ENCODE results near the gene CEP290.

CEP290 gene, protein sequence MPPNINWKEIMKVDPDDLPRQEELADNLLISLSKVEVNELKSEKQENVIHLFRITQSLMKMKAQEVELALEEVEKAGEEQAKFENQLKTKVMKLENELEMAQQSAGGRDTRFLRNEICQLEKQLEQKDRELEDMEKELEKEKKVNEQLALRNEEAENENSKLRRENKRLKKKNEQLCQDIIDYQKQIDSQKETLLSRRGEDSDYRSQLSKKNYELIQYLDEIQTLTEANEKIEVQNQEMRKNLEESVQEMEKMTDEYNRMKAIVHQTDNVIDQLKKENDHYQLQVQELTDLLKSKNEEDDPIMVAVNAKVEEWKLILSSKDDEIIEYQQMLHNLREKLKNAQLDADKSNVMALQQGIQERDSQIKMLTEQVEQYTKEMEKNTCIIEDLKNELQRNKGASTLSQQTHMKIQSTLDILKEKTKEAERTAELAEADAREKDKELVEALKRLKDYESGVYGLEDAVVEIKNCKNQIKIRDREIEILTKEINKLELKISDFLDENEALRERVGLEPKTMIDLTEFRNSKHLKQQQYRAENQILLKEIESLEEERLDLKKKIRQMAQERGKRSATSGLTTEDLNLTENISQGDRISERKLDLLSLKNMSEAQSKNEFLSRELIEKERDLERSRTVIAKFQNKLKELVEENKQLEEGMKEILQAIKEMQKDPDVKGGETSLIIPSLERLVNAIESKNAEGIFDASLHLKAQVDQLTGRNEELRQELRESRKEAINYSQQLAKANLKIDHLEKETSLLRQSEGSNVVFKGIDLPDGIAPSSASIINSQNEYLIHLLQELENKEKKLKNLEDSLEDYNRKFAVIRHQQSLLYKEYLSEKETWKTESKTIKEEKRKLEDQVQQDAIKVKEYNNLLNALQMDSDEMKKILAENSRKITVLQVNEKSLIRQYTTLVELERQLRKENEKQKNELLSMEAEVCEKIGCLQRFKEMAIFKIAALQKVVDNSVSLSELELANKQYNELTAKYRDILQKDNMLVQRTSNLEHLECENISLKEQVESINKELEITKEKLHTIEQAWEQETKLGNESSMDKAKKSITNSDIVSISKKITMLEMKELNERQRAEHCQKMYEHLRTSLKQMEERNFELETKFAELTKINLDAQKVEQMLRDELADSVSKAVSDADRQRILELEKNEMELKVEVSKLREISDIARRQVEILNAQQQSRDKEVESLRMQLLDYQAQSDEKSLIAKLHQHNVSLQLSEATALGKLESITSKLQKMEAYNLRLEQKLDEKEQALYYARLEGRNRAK (N-terminal part only)

DNA sequence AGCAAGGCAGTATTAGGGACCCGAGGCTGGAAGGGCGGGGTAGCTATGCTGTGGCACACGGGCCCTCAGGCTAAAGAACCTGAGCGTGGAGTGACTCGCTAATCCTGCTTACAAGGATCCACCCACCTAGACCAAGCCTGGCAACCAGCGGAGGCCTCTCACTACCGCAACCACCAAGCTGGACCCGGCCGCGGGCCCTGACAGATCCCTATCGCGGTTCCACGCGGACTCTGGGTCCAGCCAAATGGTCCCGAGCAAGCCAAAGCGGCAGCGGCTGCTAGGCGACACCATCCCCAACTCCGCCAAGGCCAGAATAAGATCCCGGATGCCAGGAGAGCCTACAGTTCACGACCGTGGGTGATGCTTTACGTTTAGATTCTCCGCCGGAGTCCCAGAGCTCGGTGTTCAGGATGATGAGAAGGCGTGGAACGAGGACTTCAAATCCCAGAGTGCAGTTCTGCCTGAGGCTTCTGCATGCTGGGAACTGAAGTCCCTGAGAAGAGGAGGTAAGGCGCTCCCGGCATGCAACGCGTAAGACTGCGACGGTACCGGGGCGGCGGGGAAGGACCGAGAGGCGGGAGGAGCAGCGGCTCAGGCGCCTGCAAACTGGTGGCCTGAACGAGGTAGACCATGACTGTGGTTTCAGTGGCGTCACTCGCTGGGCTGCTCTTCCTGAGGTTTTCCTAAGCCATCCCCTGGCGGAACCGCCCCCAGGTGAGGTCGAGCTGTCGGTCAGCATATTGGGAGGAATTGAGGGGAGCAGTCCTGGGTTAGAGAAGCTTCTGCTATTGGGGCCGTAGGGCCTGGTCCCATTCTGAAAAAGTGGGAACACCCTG is at the start of gene CEP290, which contains the start of gene TMTC3:
Gene CEP290, minus strand, starts transcription at position 315 of the 836 bp plus-strand sequence. CDS start 781 bp downstream, outside the sequence.
Gene TMTC3, plus strand, starts transcription at position 534 of the 836 bp plus-strand sequence. CDS start 6,009 bp downstream, outside the sequence.
- peak within 1 kb of the TSS; percentile 85 for H3K4me3 ChIP-seq (ENCODE audit: low read length)
- no peak for TF ChIP-seq ZNF274 (IDR thresholded peaks at IDR 0.05; ENCODE audit: low read depth, low read length)

DNA sequence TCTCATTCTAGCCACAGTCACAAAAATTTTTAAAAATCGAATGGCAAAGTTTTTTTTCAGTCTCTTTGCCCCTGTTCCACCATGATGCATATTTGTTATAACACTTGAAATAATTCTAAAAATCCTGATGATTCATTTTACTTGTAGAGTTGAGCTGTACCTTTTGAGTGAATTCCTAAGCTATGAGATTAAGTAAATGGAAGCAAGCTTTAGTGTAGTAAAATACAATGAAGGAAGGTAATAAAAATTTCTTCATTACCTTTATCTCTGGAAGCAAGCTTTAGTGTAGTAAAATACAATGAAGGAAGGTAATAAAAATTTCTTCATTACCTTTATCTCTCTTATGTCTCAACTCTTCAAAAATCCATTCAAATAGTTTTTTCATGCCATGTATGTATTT is 46.3 kb upstream of the CEP290 start:
- no peak for TF ChIP-seq ZNF274 (IDR thresholded peaks at IDR 0.05; ENCODE audit: low read depth, low read length)
- H3K4me3 ChIP-seq (ENCODE audit: low read length) = no peak overlapping the region

DNA sequence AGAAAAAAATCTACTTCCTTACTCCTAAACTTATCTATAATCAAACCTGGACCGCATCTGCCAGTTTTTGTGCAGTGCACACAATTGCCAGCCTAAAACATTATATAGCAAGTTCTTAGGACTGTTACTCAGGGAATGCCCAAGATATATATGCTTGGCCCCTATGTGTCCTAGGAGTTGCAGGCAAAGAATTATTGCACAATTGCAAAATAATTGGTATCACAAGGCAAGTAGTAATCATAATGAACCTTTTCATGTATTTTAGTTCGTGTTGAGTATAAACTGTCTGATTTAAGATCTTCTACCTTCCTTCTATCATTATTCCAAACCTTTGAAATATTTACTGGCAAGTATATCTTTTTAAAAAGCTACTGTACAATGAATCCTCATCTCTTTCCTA is 45.7 kb upstream of the CEP290 start:
- no peak overlapping the region for H3K4me3 ChIP-seq (ENCODE audit: low read length)
- TF ChIP-seq ZNF274 (IDR thresholded peaks at IDR 0.05; ENCODE audit: low read depth, low read length) = no peak

DNA sequence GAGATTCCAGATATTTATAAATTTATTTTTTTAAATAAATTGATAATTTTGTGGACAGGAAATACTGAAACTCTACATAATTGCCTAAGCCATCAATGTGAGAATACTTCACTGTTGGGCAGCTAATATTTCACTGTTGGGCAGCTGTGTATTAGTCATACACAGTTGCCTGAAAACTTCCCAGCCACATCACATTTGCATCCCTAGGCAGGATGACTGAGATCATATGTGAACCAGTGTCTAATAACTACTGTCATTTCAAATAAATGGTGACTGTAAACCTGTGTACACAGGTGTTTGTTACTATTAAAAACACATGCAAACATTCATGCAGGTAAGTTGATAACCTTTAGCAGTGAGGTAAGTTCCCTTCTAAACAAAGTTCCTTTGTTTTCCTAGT is 44.1 kb upstream of the CEP290 start:
- H3K4me3 ChIP-seq (ENCODE audit: low read length) = no peak overlapping the region
- no peak for TF ChIP-seq ZNF274 (IDR thresholded peaks at IDR 0.05; ENCODE audit: low read depth, low read length)

DNA sequence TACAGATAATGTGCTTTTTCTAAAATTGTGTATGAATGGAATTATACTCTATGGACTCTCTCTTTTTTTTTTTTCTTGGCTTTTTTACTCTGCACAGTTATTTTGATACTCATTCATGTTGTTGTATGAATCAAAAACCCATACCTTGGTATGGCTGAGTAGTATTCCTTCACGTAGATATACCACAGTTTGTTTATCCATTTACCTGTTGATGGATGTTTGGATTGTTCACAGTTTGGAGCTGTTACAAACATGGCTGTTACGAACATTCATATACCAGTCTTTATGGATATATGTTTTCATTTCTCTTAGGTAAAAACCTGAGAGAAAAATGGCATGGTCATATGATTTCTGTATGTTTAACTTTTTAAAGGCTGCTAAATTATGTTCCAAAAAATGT is 43.4 kb upstream of the CEP290 start:
- H3K4me3 ChIP-seq (ENCODE audit: low read length) = no peak overlapping the region

DNA sequence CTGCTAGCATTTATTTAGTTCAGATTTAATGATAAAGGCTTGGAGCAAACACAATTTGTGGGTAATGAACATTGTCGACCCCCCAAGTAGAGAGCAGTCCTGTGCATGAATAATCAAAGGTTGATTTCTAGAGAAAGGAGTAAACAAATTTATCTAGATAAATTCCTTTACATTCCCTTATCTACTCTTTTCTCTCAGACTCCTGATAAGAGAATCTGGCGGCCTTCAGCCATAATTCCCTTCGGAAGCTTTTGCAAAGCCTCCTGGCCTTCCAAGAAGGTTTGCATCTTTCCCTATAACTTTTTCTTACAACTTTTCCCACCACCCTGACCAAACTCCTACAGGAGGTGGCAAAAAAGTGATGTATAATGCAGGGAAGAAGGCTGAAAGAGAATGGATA is 42.3 kb upstream of the CEP290 start:
- H3K4me3 ChIP-seq (ENCODE audit: low read length) = no peak overlapping the region
- TF ChIP-seq ZNF274 (IDR thresholded peaks at IDR 0.05; ENCODE audit: low read depth, low read length) = no peak

More for the DNA sequence above, 43.4 kb upstream of the CEP290 start:
- no peak for TF ChIP-seq ZNF274 (IDR thresholded peaks at IDR 0.05; ENCODE audit: low read depth, low read length)

DNA sequence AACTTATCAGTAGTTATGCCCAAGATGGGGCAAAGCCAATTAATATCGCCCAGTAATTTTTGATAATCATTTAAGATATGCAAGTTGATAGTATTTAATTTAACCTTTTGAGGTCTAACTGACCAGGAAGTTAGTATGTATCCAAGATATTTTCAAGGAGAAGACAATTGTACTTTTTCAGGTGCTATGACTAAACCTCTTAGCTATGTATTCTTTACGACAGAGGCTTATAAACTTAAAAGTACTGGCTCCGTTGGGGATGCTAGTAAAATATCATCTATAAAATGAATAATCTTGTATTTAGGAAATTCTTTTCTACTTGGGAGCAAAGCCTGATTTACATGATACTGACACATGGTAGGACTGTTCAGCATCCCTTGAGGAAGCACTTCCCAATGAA is 40.5 kb upstream of the CEP290 start:
- H3K4me3 ChIP-seq (ENCODE audit: low read length) = no peak overlapping the region
- TF ChIP-seq ZNF274 (IDR thresholded peaks at IDR 0.05; ENCODE audit: low read depth, low read length) = no peak

DNA sequence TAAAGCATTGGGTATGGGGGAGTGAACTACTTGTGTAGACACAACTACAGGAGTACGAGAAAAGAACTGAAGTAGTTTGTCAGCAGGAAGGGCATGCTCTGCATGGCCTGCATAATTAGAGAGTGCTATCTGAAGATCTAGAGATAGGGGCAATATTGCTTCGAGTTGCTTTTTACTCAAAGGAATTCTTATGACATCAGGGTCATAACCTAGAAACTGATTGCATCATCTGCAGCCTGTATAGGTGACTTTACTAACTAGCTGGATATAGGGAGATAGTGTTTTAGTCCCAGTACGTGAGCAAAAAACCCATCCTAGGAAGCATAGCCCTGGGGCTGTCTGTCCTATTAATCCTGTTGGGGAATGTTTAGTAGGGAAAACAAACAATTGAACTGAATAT is 40.0 kb upstream of the CEP290 start:
- no peak for TF ChIP-seq ZNF274 (IDR thresholded peaks at IDR 0.05; ENCODE audit: low read depth, low read length)

DNA sequence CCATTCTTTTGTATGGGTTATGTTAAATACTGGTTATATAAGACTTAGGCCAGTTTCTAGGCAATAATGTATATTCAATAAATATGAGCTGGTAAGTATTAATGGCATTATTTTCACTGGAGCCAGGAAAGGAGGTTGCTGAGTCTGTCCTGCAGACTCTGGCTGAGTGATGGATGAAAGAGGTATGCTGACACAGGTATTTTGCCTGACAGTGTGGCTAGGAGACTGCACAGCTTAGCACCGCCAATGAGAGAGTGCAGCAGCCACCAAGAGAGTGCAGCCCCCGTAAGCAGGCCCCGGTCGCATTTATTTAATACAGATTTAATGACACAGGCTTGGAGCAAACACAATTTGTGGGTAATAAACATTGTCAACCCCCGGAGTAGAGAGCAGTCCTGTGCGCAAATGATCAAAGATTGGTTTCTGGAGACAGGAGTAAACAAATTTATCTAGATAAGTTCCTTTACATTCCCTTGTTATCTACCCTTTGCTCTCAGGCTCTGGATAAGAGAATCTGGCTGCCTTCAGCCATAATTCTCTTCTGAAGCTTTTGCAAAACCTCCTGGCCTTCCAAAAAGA is 37.6 kb upstream of the CEP290 start:
- no peak for TF ChIP-seq ZNF274 (IDR thresholded peaks at IDR 0.05; ENCODE audit: low read depth, low read length)
- H3K4me3 ChIP-seq (ENCODE audit: low read length) = no peak overlapping the region

More for the DNA sequence above, 40.0 kb upstream of the CEP290 start:
- no peak overlapping the region for H3K4me3 ChIP-seq (ENCODE audit: low read length)

DNA sequence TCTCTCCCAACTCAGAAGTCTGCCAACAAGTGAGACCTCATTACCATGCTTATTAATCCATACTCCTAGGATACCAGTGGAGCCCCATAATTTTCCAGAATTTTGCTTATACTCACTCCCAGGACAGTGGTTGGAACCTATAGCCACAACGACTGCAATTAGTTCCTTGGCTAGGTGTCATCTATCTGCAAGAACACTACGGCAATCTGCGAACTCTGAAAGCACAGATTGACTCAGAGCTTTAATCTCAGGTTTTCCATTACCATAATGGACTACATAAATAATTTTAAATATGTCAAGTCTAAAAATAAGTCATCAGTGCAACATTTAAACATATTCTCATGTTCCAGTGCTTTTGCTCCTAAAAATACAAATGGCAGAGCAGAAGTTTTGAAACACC is 33.7 kb upstream of the CEP290 start:
- H3K4me3 ChIP-seq (ENCODE audit: low read length) = no peak overlapping the region
- TF ChIP-seq ZNF274 (IDR thresholded peaks at IDR 0.05; ENCODE audit: low read depth, low read length) = no peak

DNA sequence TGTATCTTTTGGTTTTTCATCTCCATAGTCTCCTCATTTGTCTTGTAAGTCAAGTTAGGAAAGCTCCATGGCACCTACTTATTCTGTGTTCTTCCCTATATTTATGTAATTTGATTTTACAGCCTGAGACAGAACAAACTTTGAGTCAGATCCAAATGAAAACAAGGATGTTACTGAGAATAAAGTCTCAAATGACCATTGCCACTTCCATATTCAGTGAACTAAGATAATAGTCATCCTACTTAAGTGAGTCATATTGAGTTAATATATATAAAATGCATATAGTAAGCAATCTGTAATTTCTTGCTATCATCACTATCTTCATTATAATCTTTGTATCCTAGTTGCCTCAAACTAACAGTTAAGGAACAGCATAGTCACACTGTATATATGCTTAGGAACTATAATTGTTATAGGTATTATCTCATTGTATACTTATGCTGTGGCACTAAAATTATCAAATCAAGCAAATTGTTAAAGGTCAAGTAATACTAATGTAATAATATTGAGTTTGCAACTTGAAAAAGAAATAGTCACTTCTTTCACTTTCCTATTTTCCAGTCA is 31.0 kb upstream of the CEP290 start:
- no peak overlapping the region for H3K4me3 ChIP-seq (ENCODE audit: low read length)
- no peak for TF ChIP-seq ZNF274 (IDR thresholded peaks at IDR 0.05; ENCODE audit: low read depth, low read length)

DNA sequence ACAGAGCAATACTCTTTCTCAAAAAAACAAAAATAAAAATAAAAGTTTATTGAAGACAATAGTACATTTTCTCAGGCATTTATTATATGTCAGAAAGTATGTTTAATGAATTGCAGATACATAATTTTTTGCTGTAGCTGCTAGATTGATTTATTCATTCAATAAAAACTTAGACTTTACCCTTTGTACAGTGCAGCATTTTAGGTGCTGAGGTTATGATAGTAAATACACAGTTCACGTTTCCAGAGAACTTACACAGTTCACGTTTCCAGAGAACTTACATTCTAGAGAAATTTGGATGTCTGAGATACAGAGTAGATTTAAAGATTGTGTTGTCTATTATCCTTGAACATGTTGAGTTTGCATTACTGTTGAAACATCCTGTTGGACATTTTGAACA is 25.5 kb upstream of the CEP290 start:
- TF ChIP-seq ZNF274 (IDR thresholded peaks at IDR 0.05; ENCODE audit: low read depth, low read length) = no peak
- H3K4me3 ChIP-seq (ENCODE audit: low read length) = no peak overlapping the region

All from GM08714 (cell line).